ENCODE data around the gene ADAMTSL3.

GRCh38 chr15:84001655-84002054, 347.7 kb downstream of the ADAMTSL3 start:
- TF ChIP-seq CTCF (IDR thresholded peaks at IDR 0.05; ENCODE audit: low read depth, low read length, poor library complexity, severe bottlenecking) (no peak), EZH2phosphoT487 (IDR thresholded peaks at IDR 0.05; ENCODE audit: borderline replicate concordance, low read length) (no peak)
